GM12878 (cell line): Measurements from ENCODE around the gene CCDC78. TPM values are rescaled to one million over a fixed set of nuclear protein-coding genes. Genes with fewer than 3 reads are reported as not detected.

ENCODE experiments used
- ATAC-seq: fragments of 200-7000 bp; cut with Tn5 transposase; 3 replicates; pipeline ENCODE4 v1.9.1; 2020; ENCODE audit warnings: mild to moderate bottlenecking, moderate library complexity
- BruUV-seq: library from RNA; stranded (reverse); fragments of 400-500 nt; replicated peaks from 2 replicates; lab custom pipeline; 2021; lab: Mats Ljungman, UMichigan
- CTCF ChIA-PET: fragments of 300-600 bp; sonication (Branson Sonifier 250); formaldehyde crosslinking; extraction: SDS; loops from one replicate; lab custom pipeline; 2021; ENCODE audit warnings: inconsistent platforms; lab: Yijun Ruan, JAX
- POLR2A ChIA-PET: fragments of 350-600 bp; formaldehyde crosslinking; extraction: SDS; loops from one replicate; lab custom pipeline; 2021; ENCODE audit warnings: inconsistent platforms; lab: Charles Lee
- RAD21 ChIA-PET: fragments of 300-600 bp; sonication (Branson Sonifier 250); formaldehyde crosslinking; loops from one replicate; lab custom pipeline; 2023; ENCODE audit warnings: antibody characterized with exemption; ENCODE audit not compliant: unreplicated experiment; lab: Charles Lee
- SMC1A ChIA-PET: fragments of 300-600 bp; sonication (Branson Sonifier 250); formaldehyde crosslinking; loops from one replicate; lab custom pipeline; 2023; ENCODE audit not compliant: unreplicated experiment, uncharacterized antibody; lab: Charles Lee
- DNase-seq: peaks from one replicate; pipeline ENCODE4 v3.0.0-alpha.2; 2011; ENCODE audit warnings: low read depth, low spot score
- FAIRE-seq: peaks from 3 replicates; lab custom pipeline; 2011; peaks lifted over from hg19 to GRCh38; lab: Jason Lieb, UNC
- H2AFZ ChIP-seq: 2 replicates; pipeline ENCODE4 v1.6.0; 2011; ENCODE audit warnings: low read depth, low read length, control low read depth; ENCODE audit not compliant: control insufficient read depth
- H3K27ac ChIP-seq: 2 replicates; pipeline ENCODE4 v1.5.1; 2011; ENCODE audit warnings: control low read depth; ENCODE audit not compliant: control insufficient read depth, insufficient read depth
- H3K27me3 ChIP-seq, 2 experiments: replicated peaks in 1 of 2; 2 replicates each; pipeline versions ENCODE4 v1.6.0 to v1.6.1; 2011; ENCODE audit warnings: low read length in 1 of 2; ENCODE audit not compliant: control insufficient read depth in 2 of 2, insufficient read depth in 2 of 2
- H3K36me3 ChIP-seq, 2 experiments: 2 replicates each; pipeline ENCODE4 v1.5.1; 2011; ENCODE audit warnings: low read length in 1 of 2; ENCODE audit not compliant: control insufficient read depth in 2 of 2, insufficient read depth in 2 of 2
- H3K4me1 ChIP-seq: 2 replicates; pipeline ENCODE4 v1.6.1; 2011; ENCODE audit warnings: mild to moderate bottlenecking, low read length, moderate library complexity, mixed read lengths; ENCODE audit not compliant: control insufficient read depth, insufficient read depth
- H3K4me2 ChIP-seq: 2 replicates; pipeline ENCODE4 v1.6.0; 2011; ENCODE audit warnings: control low read depth; ENCODE audit not compliant: control insufficient read depth, insufficient read depth
- H3K4me3 ChIP-seq: fragments of 200-600 bp; sonication (generic); 2 replicates; pipeline ENCODE4 v1.5.1; 2016
- H3K79me2 ChIP-seq: 2 replicates; pipeline ENCODE4 v1.6.0; 2011; ENCODE audit warnings: low read length; ENCODE audit not compliant: control insufficient read depth, insufficient read depth
- H3K9ac ChIP-seq: 2 replicates; pipeline ENCODE4 v1.8.0; 2011; ENCODE audit warnings: low read length, control low read depth, mixed read lengths; ENCODE audit not compliant: control insufficient read depth, insufficient read depth
- H3K9me3 ChIP-seq: replicated peaks from 3 replicates; pipeline ENCODE4 v1.5.1; 2011; ENCODE audit warnings: mild to moderate bottlenecking, low read length; ENCODE audit not compliant: control insufficient read depth, insufficient read depth
- H4K20me1 ChIP-seq: 2 replicates; pipeline ENCODE4 v1.6.0; 2011; ENCODE audit not compliant: control insufficient read depth, insufficient read depth
- BACH1 ChIP-seq: fragments of 450-650 bp; IDR thresholded peaks from 2 replicates; pipeline ENCODE4 v1.6.1; 2017; ENCODE audit warnings: mild to moderate bottlenecking, borderline replicate concordance
- EGR1 ChIP-seq, 2 experiments: IDR thresholded peaks; 1 replicate in 1 of 2; 2 replicates in 1 of 2; pipeline ENCODE4 v1.6.1; 2011 to 2012; ENCODE audit warnings: low read depth in 2 of 2, low read length in 2 of 2, borderline replicate concordance in 1 of 2, mild to moderate bottlenecking in 1 of 2, moderate library complexity in 1 of 2
- MEF2B ChIP-seq: fragments of 450-650 bp; IDR thresholded peaks from 2 replicates; pipeline ENCODE4 v1.6.1; 2018; ENCODE audit warnings: mild to moderate bottlenecking, moderate library complexity; ENCODE audit not compliant: partially characterized antibody, poor library complexity, severe bottlenecking
- MTA2 ChIP-seq: fragments of 450-650 bp; IDR thresholded peaks from 2 replicates; pipeline ENCODE4 v1.6.1; 2016; ENCODE audit warnings: low read depth, mild to moderate bottlenecking, moderate library complexity
- NR2C1 ChIP-seq: fragments of 450-650 bp; IDR thresholded peaks from 2 replicates; pipeline ENCODE4 v1.6.1; 2017; ENCODE audit warnings: antibody characterized with exemption, mild to moderate bottlenecking, moderate library complexity
- NR2F1 ChIP-seq: fragments of 450-650 bp; conservative IDR thresholded peaks from 2 replicates; pipeline ENCODE4 v1.6.1; 2017; ENCODE audit warnings: mild to moderate bottlenecking
- PKNOX1 ChIP-seq: fragments of 450-650 bp; IDR thresholded peaks from 2 replicates; pipeline ENCODE4 v1.6.1; 2016; ENCODE audit warnings: mild to moderate bottlenecking
- POLR2A ChIP-seq: IDR thresholded peaks from 2 replicates; pipeline ENCODE4 v1.6.1; 2011; ENCODE audit warnings: low read depth, mild to moderate bottlenecking, low read length
- SRF ChIP-seq, 2 experiments: IDR thresholded peaks; 2 replicates each; pipeline ENCODE4 v1.6.1; 2011; ENCODE audit warnings: low read depth in 2 of 2, low read length in 2 of 2, mild to moderate bottlenecking in 1 of 2, moderate library complexity in 1 of 2
- SUPT20H ChIP-seq: IDR thresholded peaks from 2 replicates; pipeline ENCODE4 v1.6.1; 2011; ENCODE audit warnings: low read depth, mild to moderate bottlenecking, low read length, moderate library complexity, borderline replicate concordance; ENCODE audit not compliant: control insufficient read depth
- TARDBP ChIP-seq: IDR thresholded peaks from 2 replicates; pipeline ENCODE4 v1.6.1; 2016; ENCODE audit warnings: borderline replicate concordance
- ZNF384 ChIP-seq: IDR thresholded peaks from 2 replicates; pipeline ENCODE4 v1.6.1; 2012; ENCODE audit warnings: low read depth, mild to moderate bottlenecking, low read length, improper control_type of control experiment, borderline replicate concordance
- ZZZ3 ChIP-seq: IDR thresholded peaks from 2 replicates; pipeline ENCODE4 v1.6.1; 2011; ENCODE audit warnings: low read depth; ENCODE audit not compliant: control insufficient read depth, insufficient read length
- WGBS: methylation state at CpG from one replicate; pipeline ENCODE4 v1.1.6; 2016; ENCODE audit warnings: low lambda C conversion rate; ENCODE audit not compliant: insufficient replicate concordance, insufficient coverage; ENCODE audit errors: missing lambda C conversion rate; 5-methylcytosine and 5-hydroxymethylcytosine counted together
- in situ Hi-C: fragments of 300-500 bp; cut with MboI; formaldehyde crosslinking; loops from 9 replicates; pipeline ENCODE4 v1.14.3; 2018; ENCODE audit warnings: mixed read lengths
- intact Hi-C: fragments of 100-400 bp; cut with micrococcal nuclease; formaldehyde crosslinking; loops from one replicate; pipeline ENCODE4 v1.14.2; 2022; ENCODE audit not compliant: unreplicated experiment
- polyA plus RNA-seq, 11 experiments: library from polyadenylated mRNA; depleted of rRNA in 4 of 11; unstranded in 6 of 11; stranded (reverse) in 5 of 11; fragments of >200 nt; fragmentation: Nextera tagmentation in 4 of 11; fragmentation: Illumina TruSeq in 1 of 11; extraction: Ambion mirVana in 4 of 11; extraction: Trizol in 1 of 11; gene quantifications; 1 replicate in 1 of 11; 2 replicates in 10 of 11; pipeline versions ENCODE4 v1.2.1 to v1.2.3, GENCODE V29; 2011 to 2016; ENCODE audit warnings: inconsistent platforms in 2 of 11, missing spikeins in 2 of 11, low read depth in 1 of 11
- total RNA-seq, 4 experiments: library from RNA; depleted of rRNA in 3 of 4; stranded (reverse); fragments of >200 nt in 3 of 4; fragmentation: Illumina TruSeq in 1 of 4; extraction: Trizol in 1 of 4; gene quantifications; 2 replicates each; pipeline versions ENCODE4 v1.2.1 to v1.2.3, GENCODE V29; 2013 to 2021
- TF ChIP-seq, protein P1 (sequence below): IDR thresholded peaks from 2 replicates; pipeline ENCODE4 v1.6.1; 2011; ENCODE audit warnings: borderline replicate concordance, low read depth, mild to moderate bottlenecking, moderate library complexity, mixed read lengths, low read length; ENCODE audit not compliant: insufficient read depth; ENCODE audit errors: extremely low read length
- TF ChIP-seq, protein P2 (sequence below): IDR thresholded peaks from 2 replicates; pipeline ENCODE4 v1.6.1; 2011; ENCODE audit warnings: mild to moderate bottlenecking, low read depth, low read length, moderate library complexity; ENCODE audit not compliant: insufficient replicate concordance

CCDC78 gene
- total and polyA plus RNA-seq, 10 of the 15 experiments (the other 5 are each of a cell fraction or from before 2014, with no cell fraction given), result 0.10 to 26.2 (median 5.4) TPM

DNA sequence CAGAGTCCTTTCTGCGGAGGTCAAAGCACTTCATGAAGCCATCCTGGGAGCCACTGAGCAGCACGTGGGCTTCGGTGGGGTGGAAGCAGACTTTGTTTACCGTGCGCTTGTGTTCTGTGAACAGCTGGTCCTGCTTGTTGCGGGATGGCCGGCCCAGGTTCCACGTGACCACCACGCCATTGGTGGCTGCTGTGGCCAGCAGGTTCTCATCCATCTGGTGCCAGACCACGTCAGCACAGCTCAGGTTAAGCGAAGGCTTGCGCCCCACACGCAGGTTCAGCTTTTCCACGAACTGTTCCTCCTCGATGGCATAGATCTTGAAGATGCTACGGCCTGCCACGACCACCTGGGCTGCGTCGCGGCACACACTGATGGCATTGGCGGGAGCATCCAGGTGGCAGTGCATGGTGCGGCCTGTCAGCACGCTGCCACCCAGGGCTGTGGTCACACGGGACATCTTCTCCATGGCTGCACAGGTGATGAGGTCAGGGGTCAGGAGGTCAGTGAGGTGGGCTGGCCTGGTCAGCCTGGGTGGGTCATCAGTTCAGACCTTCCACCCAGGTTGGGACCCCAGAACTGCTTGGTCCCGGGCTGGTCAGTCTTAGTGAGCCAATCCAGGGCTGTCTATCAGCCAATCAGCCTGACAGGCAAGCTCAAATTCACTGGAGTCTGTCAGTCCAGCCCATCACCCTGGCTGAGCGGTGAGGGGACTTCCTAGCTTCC lies 36.9 kb downstream of the CCDC78 start:
- Histone ChIP-seq H3K27me3 (peaks cover 0 to 1% of the 10 kb centered on the region in 2 experiments; a peak in 1 of 4 replicates), H3K9ac (peak overlapping the region; percentile 96), H3K79me2 (peaks cover 9% of the 10 kb centered on the region), H3K4me3 (peak overlapping the region; percentile 93), H2AFZ (no peak overlapping the region), H3K4me2 (peak overlapping the region; percentile 88), H3K9me3 (no peaks in the 10 kb centered on the region; the same call in 2 of the 3 replicates), H3K27ac (peak overlapping the region; percentile 73), H4K20me1 (no peaks in the 10 kb centered on the region)
- intact Hi-C loops, result no loop called here
- peak; percentile 71; the same call in 1 of the 2 replicates for TF ChIP-seq PKNOX1
- no peak for TF ChIP-seq BACH1
- TF ChIP-seq NR2C1, result 0 out of 2 replicates have a peak, but pooled peaks have one; percentile 28
- no peak for TF ChIP-seq MTA2
- TF ChIP-seq TARDBP, result no peak
- TF ChIP-seq SUPT20H, result no peak
- no peak for TF ChIP-seq MEF2B
- TF ChIP-seq, protein P1, sequence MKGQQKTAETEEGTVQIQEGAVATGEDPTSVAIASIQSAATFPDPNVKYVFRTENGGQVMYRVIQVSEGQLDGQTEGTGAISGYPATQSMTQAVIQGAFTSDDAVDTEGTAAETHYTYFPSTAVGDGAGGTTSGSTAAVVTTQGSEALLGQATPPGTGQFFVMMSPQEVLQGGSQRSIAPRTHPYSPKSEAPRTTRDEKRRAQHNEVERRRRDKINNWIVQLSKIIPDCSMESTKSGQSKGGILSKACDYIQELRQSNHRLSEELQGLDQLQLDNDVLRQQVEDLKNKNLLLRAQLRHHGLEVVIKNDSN, result no peak
- TF ChIP-seq NR2F1, result peak; percentile 71; the same call in 1 of the 2 replicates
- TF ChIP-seq, protein P2, sequence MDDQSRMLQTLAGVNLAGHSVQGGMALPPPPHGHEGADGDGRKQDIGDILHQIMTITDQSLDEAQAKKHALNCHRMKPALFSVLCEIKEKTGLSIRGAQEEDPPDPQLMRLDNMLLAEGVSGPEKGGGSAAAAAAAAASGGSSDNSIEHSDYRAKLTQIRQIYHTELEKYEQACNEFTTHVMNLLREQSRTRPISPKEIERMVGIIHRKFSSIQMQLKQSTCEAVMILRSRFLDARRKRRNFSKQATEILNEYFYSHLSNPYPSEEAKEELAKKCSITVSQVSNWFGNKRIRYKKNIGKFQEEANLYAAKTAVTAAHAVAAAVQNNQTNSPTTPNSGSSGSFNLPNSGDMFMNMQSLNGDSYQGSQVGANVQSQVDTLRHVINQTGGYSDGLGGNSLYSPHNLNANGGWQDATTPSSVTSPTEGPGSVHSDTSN, result peak; percentile 56
- no peak for TF ChIP-seq SRF (IDR thresholded peaks at IDR 0.05; ENCODE audit: low read depth in 2 of 2, low read length in 2 of 2)
- TF ChIP-seq ZZZ3, result no peak
- TF ChIP-seq EGR1 (IDR thresholded peaks at IDR 0.05; ENCODE audit: borderline replicate concordance in 1 of 2, low read depth in 2 of 2, low read length in 2 of 2), result no peak
- peak; percentile 56 for TF ChIP-seq POLR2A
- no peak for TF ChIP-seq ZNF384
- TF ChIP-seq, all 136 proteins: peak for 5
- in situ Hi-C loops, result no loop called here
- BruUV-seq, result no TSS peak
- DNase-seq (no peak), FAIRE-seq (no peak), ATAC-seq (no peak)
- ChIA-PET RAD21 (interaction anchor here (1.0 kb wide), 2 partner anchors 8 to 22 kb away, joined by 3 to 4 read pairs; partner anchors contain the start of gene RHOT2), CTCF (interaction anchor here (1.0 to 1.6 kb wide), 4 partner anchors 9 to 97 kb away, joined by 3 to 4 read pairs (median 3); partner anchors contain the start of gene STUB1), SMC1A (no interaction called here), POLR2A (interaction anchor here (0.9 to 2.0 kb wide), 2 partner anchors 8 to 20 kb away, joined by 3 to 13 read pairs; partner anchors contain the start of gene STUB1)
- 78% methylated on average over 26 of the region's 26 CpGs for WGBS
- H3K36me3 ChIP-seq, result peaks cover 0 to 6% of the 10 kb centered on the region in 2 experiments; a peak in 2 of 4 replicates
- peaks cover 4% of the 10 kb centered on the region for H3K4me1 ChIP-seq
